Measurements from ENCODE around the gene COPS3.

GRCh38 chr17:17253406-17253805 lies 27.6 kb downstream of the COPS3 start:
- TF ChIP-seq EZH2 (IDR thresholded peaks at IDR 0.05) (no peak), POLR2AphosphoS5 (IDR thresholded peaks at IDR 0.05; ENCODE audit: borderline replicate concordance, low read depth, low read length) (no peak), FOXP2 (optimal IDR thresholded peaks at IDR 0.05; ENCODE audit: control extremely low read depth, extremely low read length, insufficient read depth) (no peak)

Data from SK-N-MC (cell line).